GM12874 (cell line): ENCODE data around the gene HIRA.

ENCODE experiments used
- CTCF ChIP-seq: IDR thresholded peaks from 2 replicates; pipeline ENCODE4 v1.5.1; 2011; ENCODE audit warnings: low read depth, mild to moderate bottlenecking, control low read depth, low read length, moderate library complexity; ENCODE audit not compliant: insufficient read depth

Gene HIRA

GRCh38 chr22:19400881-19401280, 30.7 kb downstream of the HIRA start:
- TF ChIP-seq CTCF = no peak

GRCh38 chr22:19398652-19399051, 32.9 kb downstream of the HIRA start:
- TF ChIP-seq CTCF = no peak

- no peak for TF ChIP-seq CTCF
Measured at GRCh38 chr22:19398206-19398605, 33.3 kb downstream of the HIRA start.

GRCh38 chr22:19397734-19398104, 33.8 kb downstream of the HIRA start:
- TF ChIP-seq CTCF = no peak

- TF ChIP-seq CTCF = no peak
Measured at GRCh38 chr22:19396934-19397733, 34.4 kb downstream of the HIRA start.

- no peak for TF ChIP-seq CTCF
Measured at GRCh38 chr22:19396561-19396933, 35.0 kb downstream of the HIRA start.

- no peak for TF ChIP-seq CTCF
Measured at GRCh38 chr22:19395276-19395675, 36.3 kb downstream of the HIRA start.
